Astrocyte of the cerebellum (primary cell): Measurements from ENCODE around the gene TRMT11.

Experiments used
- DNase-seq: peaks from one replicate; pipeline ENCODE4 v3.0.0-alpha.2; 2011; ENCODE audit warnings: low read depth
- H3K4me3 ChIP-seq: 2 replicates; pipeline ENCODE4 v1.5.1; 2011; ENCODE audit warnings: mild to moderate bottlenecking, low read depth, low read length, moderate library complexity
- in situ Hi-C: cut with HindIII; loops from 2 replicates; pipeline ENCODE4 v1.10.0; 2017; ENCODE audit warnings: low sequenced_read_pairs
- TF ChIP-seq, protein P1 (sequence below): IDR thresholded peaks from 2 replicates; pipeline ENCODE4 v1.5.1; 2012; ENCODE audit warnings: low read length, low read depth, moderate library complexity, mild to moderate bottlenecking; ENCODE audit errors: missing control alignments

Gene TRMT11

GRCh38 chr6:125986301-125987025, at the start of gene TRMT11:
TRMT11 (plus strand) TSS chr6:125986540; CDS start chr6:125986551, 11 bp downstream.
- in situ Hi-C loops, result no loop called here
- DNase-seq, result peak; percentile 57
- peak within 1 kb of the TSS; percentile 85 for H3K4me3 ChIP-seq
- TF ChIP-seq, protein P1, sequence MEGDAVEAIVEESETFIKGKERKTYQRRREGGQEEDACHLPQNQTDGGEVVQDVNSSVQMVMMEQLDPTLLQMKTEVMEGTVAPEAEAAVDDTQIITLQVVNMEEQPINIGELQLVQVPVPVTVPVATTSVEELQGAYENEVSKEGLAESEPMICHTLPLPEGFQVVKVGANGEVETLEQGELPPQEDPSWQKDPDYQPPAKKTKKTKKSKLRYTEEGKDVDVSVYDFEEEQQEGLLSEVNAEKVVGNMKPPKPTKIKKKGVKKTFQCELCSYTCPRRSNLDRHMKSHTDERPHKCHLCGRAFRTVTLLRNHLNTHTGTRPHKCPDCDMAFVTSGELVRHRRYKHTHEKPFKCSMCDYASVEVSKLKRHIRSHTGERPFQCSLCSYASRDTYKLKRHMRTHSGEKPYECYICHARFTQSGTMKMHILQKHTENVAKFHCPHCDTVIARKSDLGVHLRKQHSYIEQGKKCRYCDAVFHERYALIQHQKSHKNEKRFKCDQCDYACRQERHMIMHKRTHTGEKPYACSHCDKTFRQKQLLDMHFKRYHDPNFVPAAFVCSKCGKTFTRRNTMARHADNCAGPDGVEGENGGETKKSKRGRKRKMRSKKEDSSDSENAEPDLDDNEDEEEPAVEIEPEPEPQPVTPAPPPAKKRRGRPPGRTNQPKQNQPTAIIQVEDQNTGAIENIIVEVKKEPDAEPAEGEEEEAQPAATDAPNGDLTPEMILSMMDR, result peak; percentile 15

GRCh38 chr6:125939026-125939425, 47.3 kb upstream of the TRMT11 start:
- H3K4me3 ChIP-seq, result no peak overlapping the region
- no peak for DNase-seq
- in situ Hi-C loops, result no loop called here
- TF ChIP-seq, protein P1, result no peak

- TF ChIP-seq, protein P1, result no peak
- DNase-seq, result no peak
- no peak overlapping the region for H3K4me3 ChIP-seq
- in situ Hi-C loops, result no loop called here
Measured at GRCh38 chr6:125939791-125940190, 46.5 kb upstream of the TRMT11 start.

DNA sequence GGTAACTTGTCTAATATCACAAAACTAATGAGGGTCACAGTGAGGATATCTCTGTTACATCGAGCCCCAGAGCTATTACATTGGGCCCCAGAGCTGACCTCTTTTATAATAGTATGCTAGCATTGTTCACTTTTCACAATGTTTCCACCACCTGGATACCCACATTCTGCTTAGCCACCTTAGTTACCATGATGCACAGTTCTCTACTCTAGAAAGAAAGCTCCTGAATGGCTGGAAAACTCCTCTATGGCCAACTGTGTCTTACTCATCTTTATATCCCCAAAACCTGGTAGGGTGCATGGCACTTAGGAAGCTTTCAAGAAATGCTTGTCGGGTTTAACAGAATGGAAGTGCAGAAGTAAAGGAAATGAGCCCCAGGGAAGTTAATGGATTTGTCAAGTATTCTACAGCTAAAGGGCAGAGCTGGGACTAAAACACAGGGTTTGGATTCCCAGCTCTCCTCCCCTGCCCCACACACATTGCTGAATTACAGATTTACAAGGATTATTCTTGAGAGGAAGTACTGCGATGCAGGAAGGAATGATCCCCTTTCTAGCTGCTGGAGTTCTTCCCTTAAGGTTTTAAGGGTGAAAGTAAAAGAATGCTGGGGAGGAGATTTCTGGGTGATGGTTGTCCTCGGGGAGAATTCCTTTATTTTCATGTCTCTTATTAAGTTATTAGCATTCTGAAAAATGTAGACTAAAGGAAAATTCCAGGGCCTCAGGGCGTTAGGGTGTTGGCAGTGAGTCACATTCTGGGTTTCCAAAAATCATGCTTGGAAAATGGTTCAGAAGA, 45.9 kb upstream of the TRMT11 start:
- no peak overlapping the region for H3K4me3 ChIP-seq
- no peak for DNase-seq
- TF ChIP-seq, protein P1, result no peak

GRCh38 chr6:125942672-125943527, 43.4 kb upstream of the TRMT11 start:
- DNase-seq, result no peak
- TF ChIP-seq, protein P1, result no peak
- no peak overlapping the region for H3K4me3 ChIP-seq
- in situ Hi-C loops, result no loop called here

More for the DNA sequence above, 45.9 kb upstream of the TRMT11 start:
- in situ Hi-C loops, result no loop called here
